HepG2 (cell line): ENCODE data around the gene ECE2. TPM values are rescaled to one million over a fixed set of nuclear protein-coding genes. Genes with fewer than 3 reads are reported as not detected.

ENCODE experiments used
- CENPX ChIP-seq: sonication (generic); formaldehyde crosslinking; IDR thresholded peaks from 2 replicates; pipeline ENCODE4 v1.9.0; 2021; ENCODE audit warnings: mild to moderate bottlenecking, missing genetic modification reagents, moderate library complexity
- CREB1 ChIP-seq, 2 experiments: fragments of 450-650 bp in 1 of 2; IDR thresholded peaks; 2 replicates each; pipeline ENCODE4 v1.6.1; 2016 to 2017; ENCODE audit warnings: control low read depth in 1 of 2, mild to moderate bottlenecking in 1 of 2, missing compliant biosample characterization in 1 of 2, missing genetic modification characterization in 1 of 2
- HDAC2 ChIP-seq: sonication (generic); formaldehyde crosslinking; IDR thresholded peaks from 2 replicates; pipeline ENCODE4 v1.4.0; 2020; ENCODE audit warnings: missing genetic modification reagents
- JUND ChIP-seq: sonication (generic); formaldehyde crosslinking; IDR thresholded peaks from 2 replicates; pipeline ENCODE4 v1.8.0; 2022; ENCODE audit warnings: mild to moderate bottlenecking, missing genetic modification reagents
- PHB2 ChIP-seq: fragments of 450-650 bp; IDR thresholded peaks from 2 replicates; pipeline ENCODE4 v1.6.1; 2018; ENCODE audit not compliant: partially characterized antibody
- RNF2 ChIP-seq: fragments of 450-650 bp; conservative IDR thresholded peaks from 2 replicates; pipeline ENCODE4 v1.6.1; 2016; ENCODE audit warnings: low read depth
- SUZ12 ChIP-seq: fragments of 150-350 bp; IDR thresholded peaks from 2 replicates; pipeline ENCODE4 v1.6.1; 2014; ENCODE audit warnings: low read depth, low read length
- TAF15 ChIP-seq: fragments of 200-400 bp; formaldehyde crosslinking; IDR thresholded peaks from one replicate; pipeline ENCODE4 v1.6.1; 2018; ENCODE audit warnings: mild to moderate bottlenecking, low read depth, low read length; ENCODE audit not compliant: poor library complexity, severe bottlenecking
- TBX2 ChIP-seq: sonication (generic); formaldehyde crosslinking; IDR thresholded peaks from 2 replicates; pipeline ENCODE4 v1.5.0; 2020; ENCODE audit warnings: missing genetic modification reagents, mild to moderate bottlenecking, borderline replicate concordance
- ZNF12 ChIP-seq: sonication (generic); formaldehyde crosslinking; IDR thresholded peaks from 2 replicates; pipeline ENCODE4 v1.5.0; 2020; ENCODE audit warnings: missing genetic modification reagents
- ZNF354B ChIP-seq: sonication (generic); formaldehyde crosslinking; IDR thresholded peaks from 2 replicates; pipeline ENCODE4 v1.8.0; 2022; ENCODE audit warnings: mild to moderate bottlenecking, missing genetic modification reagents
- polyA plus RNA-seq, 8 experiments: library from polyadenylated mRNA; depleted of rRNA in 3 of 8; stranded (reverse) in 7 of 8; unstranded in 1 of 8; fragments of >200 nt; fragmentation: Illumina TruSeq in 4 of 8; extraction: Trizol in 4 of 8; gene quantifications; 2 replicates each; pipeline versions ENCODE4 v1.2.1 to v1.2.3, GENCODE V29; 2011 to 2016; ENCODE audit warnings: low read depth in 4 of 8, missing spikeins in 1 of 8, mixed read lengths in 1 of 8; ENCODE audit not compliant: insufficient read depth in 1 of 8
- total RNA-seq, 5 experiments: library from RNA; depleted of rRNA; stranded (reverse); fragments of >200 nt; fragmentation: Illumina TruSeq; extraction: Trizol; gene quantifications; 2 replicates each; pipeline ENCODE4 v1.2.3, GENCODE V29; 2016; ENCODE audit warnings: low read depth in 1 of 5
- TF ChIP-seq, protein P1 (sequence below): sonication (generic); formaldehyde crosslinking; IDR thresholded peaks from 2 replicates; pipeline ENCODE4 v1.4.0; 2020; ENCODE audit warnings: missing genetic modification reagents
- TF ChIP-seq, protein P2 (sequence below): fragments of 450-650 bp; IDR thresholded peaks from 2 replicates; pipeline ENCODE4 v1.6.1; 2016
- TF ChIP-seq, protein P3 (sequence below): sonication (generic); formaldehyde crosslinking; IDR thresholded peaks from 2 replicates; pipeline ENCODE4 v1.5.0; 2020; ENCODE audit warnings: mild to moderate bottlenecking, missing genetic modification reagents, borderline replicate concordance
- TF ChIP-seq, protein P4 (sequence below): sonication (generic); formaldehyde crosslinking; IDR thresholded peaks from 2 replicates; pipeline ENCODE4 v1.4.0; 2020; ENCODE audit warnings: missing genetic modification reagents
- TF ChIP-seq, protein P5 (sequence below): IDR thresholded peaks from 2 replicates; pipeline ENCODE4 v1.6.1; 2016; ENCODE audit warnings: low read depth, control low read depth

The ECE2 gene
- total and polyA plus RNA-seq, 2 of the 13 experiments (the other 11 are each of a cell fraction or from before 2014, with no cell fraction given) = not detected

DNA sequence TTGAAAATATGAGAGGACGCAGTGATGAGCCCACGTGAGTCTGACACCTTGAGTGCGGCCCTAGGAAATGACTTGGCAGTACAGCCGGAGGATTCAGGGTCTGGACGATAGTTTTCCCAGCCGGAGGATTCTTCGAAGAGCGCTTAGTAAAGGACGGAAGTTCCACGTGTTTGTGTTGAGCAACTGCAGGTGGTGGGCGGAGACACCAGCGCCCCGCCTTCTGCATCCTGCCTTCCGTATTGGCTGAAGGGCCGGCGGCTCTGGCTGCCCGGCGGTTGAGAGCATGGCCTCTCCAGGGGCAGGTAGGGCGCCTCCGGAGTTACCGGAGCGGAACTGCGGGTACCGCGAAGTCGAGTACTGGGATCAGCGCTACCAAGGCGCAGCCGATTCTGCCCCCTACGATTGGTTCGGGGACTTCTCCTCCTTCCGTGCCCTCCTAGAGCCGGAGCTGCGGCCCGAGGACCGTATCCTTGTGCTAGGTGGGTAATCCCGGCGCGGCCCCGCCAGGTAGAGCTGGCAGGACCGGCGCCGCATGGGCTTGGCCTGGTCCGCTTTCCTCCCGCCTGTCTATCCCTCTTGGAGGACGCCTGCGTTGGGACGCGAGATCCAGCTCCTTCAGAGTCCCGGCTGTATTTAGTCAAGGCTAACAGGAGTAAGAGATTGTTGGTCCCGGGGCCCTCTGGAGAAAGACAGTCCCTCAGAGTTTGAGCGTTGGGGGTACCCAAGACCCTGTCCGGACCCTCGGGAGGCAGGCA is 26.2 kb upstream of the ECE2 start, which contains the start of gene EEF1AKMT4 (continued):
- TF ChIP-seq, protein P1, sequence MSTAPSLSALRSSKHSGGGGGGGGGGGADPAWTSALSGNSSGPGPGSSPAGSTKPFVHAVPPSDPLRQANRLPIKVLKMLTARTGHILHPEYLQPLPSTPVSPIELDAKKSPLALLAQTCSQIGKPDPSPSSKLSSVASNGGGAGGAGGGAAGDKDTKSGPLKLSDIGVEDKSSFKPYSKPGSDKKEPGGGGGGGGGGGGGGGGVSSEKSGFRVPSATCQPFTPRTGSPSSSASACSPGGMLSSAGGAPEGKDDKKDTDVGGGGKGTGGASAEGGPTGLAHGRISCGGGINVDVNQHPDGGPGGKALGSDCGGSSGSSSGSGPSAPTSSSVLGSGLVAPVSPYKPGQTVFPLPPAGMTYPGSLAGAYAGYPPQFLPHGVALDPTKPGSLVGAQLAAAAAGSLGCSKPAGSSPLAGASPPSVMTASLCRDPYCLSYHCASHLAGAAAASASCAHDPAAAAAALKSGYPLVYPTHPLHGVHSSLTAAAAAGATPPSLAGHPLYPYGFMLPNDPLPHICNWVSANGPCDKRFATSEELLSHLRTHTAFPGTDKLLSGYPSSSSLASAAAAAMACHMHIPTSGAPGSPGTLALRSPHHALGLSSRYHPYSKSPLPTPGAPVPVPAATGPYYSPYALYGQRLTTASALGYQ (CRISPR knock-in tag) = peak; percentile 16; the same call in 1 of the 2 replicates
- TF ChIP-seq SUZ12 (no peak), TAF15 (no peak), HDAC2 (CRISPR knock-in tag) (peak; percentile 66; the same call in 1 of the 2 replicates), TBX2 (no peak), JUND (CRISPR knock-in tag) (no peak), ZNF12 (CRISPR knock-in tag) (no peak), CREB1 (IDR thresholded peaks at IDR 0.05) (no peak), CREB1 (CRISPR knock-in tag; IDR thresholded peaks at IDR 0.05) (peak; percentile 14; the same call in 1 of the 2 replicates), PHB2 (no peak), ZNF354B (CRISPR knock-in tag) (no peak), CENPX (CRISPR knock-in tag) (no peak), RNF2 (0 out of 2 replicates have a peak, but pooled peaks have one; percentile 40)
- TF ChIP-seq, protein P2, sequence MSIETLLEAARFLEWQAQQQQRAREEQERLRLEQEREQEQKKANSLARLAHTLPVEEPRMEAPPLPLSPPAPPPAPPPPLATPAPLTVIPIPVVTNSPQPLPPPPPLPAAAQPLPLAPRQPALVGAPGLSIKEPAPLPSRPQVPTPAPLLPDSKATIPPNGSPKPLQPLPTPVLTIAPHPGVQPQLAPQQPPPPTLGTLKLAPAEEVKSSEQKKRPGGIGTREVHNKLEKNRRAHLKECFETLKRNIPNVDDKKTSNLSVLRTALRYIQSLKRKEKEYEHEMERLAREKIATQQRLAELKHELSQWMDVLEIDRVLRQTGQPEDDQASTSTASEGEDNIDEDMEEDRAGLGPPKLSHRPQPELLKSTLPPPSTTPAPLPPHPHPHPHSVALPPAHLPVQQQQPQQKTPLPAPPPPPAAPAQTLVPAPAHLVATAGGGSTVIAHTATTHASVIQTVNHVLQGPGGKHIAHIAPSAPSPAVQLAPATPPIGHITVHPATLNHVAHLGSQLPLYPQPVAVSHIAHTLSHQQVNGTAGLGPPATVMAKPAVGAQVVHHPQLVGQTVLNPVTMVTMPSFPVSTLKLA = peak; percentile 93
- TF ChIP-seq, protein P3, sequence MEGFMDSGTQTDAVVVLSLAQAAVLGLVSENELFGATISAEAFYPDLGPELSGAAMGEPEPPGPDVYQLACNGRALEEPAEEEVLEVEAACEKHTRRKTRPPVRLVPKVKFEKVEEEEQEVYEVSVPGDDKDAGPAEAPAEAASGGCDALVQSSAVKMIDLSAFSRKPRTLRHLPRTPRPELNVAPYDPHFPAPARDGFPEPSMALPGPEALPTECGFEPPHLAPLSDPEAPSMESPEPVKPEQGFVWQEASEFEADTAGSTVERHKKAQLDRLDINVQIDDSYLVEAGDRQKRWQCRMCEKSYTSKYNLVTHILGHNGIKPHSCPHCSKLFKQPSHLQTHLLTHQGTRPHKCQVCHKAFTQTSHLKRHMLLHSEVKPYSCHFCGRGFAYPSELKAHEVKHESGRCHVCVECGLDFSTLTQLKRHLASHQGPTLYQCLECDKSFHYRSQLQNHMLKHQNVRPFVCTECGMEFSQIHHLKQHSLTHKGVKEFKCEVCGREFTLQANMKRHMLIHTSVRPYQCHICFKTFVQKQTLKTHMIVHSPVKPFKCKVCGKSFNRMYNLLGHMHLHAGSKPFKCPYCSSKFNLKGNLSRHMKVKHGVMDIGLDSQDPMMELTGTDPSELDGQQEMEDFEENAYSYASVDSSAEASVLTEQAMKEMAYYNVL (CRISPR knock-in tag) = no peak
- TF ChIP-seq, protein P4, sequence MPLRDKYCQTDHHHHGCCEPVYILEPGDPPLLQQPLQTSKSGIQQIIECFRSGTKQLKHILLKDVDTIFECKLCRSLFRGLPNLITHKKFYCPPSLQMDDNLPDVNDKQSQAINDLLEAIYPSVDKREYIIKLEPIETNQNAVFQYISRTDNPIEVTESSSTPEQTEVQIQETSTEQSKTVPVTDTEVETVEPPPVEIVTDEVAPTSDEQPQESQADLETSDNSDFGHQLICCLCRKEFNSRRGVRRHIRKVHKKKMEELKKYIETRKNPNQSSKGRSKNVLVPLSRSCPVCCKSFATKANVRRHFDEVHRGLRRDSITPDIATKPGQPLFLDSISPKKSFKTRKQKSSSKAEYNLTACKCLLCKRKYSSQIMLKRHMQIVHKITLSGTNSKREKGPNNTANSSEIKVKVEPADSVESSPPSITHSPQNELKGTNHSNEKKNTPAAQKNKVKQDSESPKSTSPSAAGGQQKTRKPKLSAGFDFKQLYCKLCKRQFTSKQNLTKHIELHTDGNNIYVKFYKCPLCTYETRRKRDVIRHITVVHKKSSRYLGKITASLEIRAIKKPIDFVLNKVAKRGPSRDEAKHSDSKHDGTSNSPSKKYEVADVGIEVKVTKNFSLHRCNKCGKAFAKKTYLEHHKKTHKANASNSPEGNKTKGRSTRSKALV (CRISPR knock-in tag) = peak; percentile 88
- TF ChIP-seq, protein P5, sequence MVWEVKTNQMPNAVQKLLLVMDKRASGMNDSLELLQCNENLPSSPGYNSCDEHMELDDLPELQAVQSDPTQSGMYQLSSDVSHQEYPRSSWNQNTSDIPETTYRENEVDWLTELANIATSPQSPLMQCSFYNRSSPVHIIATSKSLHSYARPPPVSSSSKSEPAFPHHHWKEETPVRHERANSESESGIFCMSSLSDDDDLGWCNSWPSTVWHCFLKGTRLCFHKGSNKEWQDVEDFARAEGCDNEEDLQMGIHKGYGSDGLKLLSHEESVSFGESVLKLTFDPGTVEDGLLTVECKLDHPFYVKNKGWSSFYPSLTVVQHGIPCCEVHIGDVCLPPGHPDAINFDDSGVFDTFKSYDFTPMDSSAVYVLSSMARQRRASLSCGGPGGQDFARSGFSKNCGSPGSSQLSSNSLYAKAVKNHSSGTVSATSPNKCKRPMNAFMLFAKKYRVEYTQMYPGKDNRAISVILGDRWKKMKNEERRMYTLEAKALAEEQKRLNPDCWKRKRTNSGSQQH (CRISPR knock-in tag) = peak; percentile 81; the same call in 1 of the 2 replicates
